ENCODE results near the gene TRAPPC2L.

The TRAPPC2L gene

GRCh38 chr16:88856828-88857727, at the start of gene TRAPPC2L, which contains the start of gene GALNS:
TSS of gene TRAPPC2L (plus strand) at chr16:88857127. CDS start at chr16:88857151, 24 bp downstream.
TSS of gene GALNS (minus strand) at chr16:88856947. CDS start at chr16:88856877, 70 bp downstream.
- DNase-seq (ENCODE audit: low spot score), result peak; percentile 96

DNA sequence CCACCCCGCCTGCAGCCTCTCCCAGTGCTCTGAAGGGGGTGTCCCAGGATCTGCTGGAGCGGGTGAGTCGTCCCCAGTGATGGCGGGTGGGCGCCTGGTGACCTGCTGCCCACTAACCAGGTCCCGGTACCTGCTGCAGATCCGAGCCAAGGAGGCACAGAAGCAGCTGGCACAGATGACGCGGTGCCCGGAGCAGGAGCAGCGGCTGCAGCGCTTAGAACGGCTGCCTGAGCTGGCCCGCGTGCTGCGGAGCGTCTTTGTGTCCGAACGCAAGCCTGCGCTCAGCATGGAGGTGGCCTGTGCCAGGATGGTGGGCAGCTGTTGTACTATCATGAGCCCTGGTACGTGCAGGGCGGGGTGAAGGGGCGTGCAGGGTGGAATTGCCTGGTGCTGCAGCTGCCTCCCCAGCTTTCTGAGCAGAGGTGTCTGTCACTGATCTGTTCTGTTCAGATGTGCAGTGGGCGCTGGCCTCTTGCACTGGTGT, 49.7 kb upstream of the TRAPPC2L start:
- no peak for DNase-seq (ENCODE audit: low spot score)

DNA sequence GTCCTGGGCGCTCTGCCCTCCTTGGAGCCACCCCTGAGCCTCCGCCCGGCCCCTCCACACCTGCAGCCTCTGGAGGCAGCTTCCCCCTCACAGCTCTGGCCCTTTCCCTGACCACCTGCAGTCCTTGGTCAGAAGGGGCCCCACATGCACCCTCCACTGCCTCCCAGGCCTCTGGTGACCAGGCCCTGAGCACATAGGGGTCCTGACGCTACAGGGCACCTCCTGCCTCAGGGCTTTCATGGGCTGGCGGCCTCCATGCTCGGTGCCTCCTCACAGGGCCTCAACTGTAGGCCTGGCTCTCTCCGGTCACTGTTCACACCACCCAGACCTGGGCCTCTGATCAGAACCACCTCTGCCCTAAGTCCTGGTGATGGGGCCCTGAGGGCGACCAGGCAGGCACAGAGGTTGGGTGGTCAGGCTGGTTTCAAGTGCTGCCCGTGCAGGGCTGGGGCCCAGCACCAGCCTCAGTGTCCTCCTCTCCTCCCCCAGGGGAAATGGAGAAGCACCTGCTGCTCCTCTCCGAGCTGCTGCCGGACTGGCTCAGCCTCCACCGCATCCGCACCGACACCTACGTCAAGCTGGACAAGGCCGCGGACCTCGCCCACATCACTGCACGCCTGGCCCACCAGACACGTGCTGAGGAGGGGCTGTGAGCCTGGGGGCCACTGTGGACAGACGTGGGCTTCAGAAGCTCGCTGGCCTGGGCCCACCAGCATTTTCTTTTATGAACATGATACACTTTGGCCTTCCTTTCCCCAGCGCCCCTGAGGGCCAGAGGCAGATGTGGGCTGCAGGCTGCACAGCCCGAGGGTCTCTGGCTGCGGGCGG, 49.1 kb upstream of the TRAPPC2L start:
- no peak for DNase-seq (ENCODE audit: low spot score)

DNA sequence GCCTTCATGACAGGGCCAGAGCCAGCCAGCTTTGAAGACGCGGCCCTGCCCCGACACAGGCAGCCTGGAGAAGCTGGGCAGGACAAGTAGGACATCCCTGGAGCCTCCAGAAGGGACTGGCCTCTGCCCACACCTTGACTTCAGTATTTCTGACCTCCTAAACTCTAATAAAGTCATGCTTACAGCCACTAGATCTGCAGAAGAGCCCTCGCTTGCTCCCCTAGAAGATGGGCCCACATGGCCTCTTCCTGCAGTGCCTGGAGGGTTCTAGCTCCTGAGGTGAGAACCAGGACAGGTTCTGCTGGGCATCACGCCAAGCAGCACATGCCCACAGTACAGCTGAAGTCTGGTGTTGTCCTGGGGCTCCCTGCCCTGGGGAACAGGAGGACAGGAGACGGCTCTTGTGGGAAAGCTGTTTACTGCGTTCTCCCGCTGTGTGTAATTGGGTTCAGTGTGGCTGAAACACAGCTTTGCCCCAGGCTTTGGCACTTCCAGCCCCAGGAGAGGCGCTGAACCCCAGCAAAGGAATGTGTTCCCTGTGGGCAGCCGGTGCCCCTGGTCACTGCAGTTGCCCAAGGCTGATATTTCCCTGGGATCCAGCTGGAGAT, 47.8 kb upstream of the TRAPPC2L start:
- no peak for DNase-seq (ENCODE audit: low spot score)

DNA sequence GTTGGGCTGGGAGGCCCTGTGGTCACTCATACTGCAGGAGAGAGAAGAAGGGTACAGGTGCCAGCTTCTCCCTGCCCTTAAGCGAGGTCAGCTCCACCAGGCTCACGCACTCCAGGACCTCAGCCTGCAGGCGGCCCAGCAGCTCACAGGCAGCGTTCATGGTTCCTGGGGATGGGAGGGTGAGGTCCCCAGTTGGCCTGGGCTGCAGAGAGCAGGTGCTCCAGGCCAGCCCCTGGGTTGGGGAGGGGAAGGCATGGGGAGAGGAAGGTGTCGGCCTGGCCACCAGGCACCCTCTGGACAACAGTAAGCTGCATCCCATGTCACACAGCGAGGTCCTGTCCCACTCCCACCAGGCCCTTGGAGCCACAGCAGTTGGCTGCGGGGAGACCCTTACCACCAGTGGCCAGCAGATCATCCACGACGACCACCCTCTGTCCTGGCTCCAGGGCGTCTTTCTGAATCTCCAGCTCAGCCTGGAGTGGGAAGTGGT, 47.2 kb upstream of the TRAPPC2L start:
- no peak for DNase-seq (ENCODE audit: low spot score)

DNA sequence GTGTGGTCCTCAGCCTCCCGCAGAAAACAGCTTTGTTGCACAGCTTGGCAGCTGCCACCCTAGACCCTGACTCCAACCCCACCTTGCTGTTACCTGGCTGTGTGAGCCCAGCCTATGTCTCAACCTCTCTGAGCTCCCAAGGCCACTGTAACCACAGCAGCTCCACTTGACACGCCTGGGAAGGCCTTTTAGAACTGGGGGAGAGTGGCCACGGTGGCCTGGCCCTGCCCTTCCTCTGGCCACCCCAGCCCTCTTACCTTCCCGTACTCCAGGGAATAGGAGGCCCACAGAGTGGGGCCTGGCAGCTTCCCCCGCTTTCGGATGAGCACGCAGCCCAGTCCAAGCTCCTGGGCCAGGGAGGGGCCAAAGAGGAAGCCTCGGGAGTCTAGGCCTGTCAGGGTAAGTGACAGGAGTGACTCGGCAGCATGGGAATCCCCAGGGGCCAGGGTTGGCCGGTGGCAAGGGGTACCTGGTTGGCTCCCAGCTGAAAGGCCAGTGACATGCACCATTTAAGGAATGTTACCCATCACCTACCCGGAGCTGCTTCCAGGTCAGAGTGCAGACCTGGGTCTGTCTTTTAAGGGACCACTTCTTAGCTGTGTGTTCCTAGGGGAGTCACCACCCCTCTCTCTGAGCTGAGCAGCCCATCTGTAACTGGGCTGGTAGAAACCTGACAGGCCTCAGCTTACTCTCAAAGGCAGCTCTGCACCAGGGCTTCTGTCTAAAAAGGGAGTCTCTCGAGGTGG, 46.6 kb upstream of the TRAPPC2L start:
- no peak for DNase-seq (ENCODE audit: low spot score)

DNA sequence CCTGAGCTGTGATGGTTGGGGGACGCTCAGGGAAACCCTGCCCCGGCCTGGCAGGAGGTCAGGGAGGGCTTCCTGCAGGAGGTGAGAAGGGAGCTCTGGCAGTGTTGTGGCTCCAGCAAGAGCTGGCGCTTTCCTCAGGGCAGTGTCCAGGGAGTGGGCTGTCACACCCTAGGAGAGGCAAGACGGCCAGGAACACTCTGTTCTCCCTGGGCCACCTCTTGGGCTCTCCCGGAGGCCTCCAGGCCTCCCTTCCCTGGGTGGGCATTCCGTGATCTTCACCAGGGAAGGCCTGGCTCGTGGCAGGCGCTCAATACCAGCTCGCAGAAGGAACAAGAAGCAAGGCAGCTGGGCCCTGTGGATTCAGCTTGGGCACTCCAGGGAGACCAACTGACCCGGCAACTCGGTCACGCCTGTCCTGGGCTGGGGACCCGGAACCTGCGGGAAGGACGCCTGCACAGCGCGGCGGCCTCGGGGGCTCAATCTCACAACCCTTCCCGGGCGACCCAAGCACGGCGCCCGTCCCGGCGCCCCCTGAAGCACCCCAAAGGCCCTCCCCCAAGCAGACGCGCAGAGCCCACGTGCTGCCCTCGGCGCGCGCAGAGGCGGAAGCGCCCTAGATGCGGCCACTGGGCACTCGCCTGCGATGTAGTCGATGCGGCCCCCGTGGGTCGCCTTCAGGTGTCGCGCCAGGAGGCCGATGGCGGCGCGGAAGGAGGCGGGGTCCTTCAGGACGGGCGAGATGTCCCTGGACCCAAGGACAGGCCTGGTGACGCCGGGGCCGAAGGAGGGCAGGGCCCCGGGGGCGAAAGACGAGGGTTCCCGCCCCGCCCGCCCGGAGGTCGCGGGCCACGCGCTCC, 45.8 kb upstream of the TRAPPC2L start:
- DNase-seq (ENCODE audit: low spot score), result peak; percentile 83

- peak; percentile 88 for DNase-seq (ENCODE audit: low spot score)
Observed at GRCh38 chr16:88811769-88812512, 45.0 kb upstream of the TRAPPC2L start, which contains the start of gene APRT. TSS of gene APRT (minus strand) at chr16:88811928. CDS start at chr16:88811899, 29 bp downstream.

DNA sequence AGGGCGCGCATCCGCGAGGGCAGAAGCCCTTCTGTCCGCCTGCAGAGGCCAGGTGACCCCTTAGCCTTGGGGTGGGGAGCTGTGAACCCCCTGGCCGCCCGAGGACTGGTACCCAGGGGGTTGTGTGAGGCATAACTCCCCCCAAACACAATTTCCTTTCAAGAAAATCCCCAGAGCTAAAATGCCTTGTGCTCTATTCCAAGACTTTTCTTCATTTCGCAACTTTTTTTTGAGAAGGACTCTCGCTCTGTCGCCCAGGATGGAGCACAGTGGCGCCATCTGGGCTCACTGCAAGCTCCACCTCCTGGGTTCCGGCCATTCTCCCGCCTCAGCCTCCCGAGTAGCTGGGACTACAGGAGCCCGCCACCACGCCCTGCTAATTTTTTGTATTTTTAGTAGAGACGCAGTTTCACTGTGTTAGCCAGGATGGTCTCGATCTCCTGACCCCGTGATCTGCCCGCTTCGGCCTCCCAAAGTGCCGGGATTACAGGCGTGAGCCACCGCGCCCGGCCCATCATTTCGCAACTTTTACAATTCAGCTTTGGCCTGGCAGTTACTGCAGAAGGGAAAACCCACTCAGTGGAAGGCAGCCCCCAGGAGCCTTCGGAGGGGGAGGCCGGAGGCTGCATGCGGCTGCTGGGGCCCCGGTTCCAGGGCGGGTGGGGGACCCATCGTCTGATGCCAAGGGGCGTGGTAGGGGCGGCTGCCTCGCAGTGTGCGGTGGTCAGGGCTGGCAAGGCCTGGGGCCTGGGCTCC, 44.2 kb upstream of the TRAPPC2L start:
- DNase-seq (ENCODE audit: low spot score), result no peak

- no peak for DNase-seq (ENCODE audit: low spot score)
Observed at GRCh38 chr16:88813269-88814143, 43.4 kb upstream of the TRAPPC2L start.

GRCh38 chr16:88814144-88814502, 42.8 kb upstream of the TRAPPC2L start:
- DNase-seq (ENCODE audit: low spot score), result no peak

DNA sequence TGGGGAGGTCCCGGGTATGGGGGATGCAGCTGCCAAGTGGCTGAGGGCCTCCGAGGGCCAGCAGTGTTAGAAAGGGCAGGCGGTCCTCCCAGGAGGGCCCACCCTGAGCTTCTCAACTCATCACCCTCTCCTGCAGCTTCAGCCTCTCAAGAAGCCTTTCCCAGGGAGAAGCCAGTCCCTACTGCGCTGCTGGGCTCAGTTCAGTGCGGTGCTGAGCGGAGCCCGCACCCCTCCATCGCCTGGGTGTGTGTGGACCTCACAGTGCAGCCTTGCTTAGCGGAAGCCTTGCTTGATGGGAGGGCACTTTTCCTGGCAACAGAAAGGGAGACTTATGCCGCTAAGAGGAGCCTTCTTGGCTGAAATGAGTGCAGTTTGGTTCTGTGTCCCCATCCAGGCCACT, 41.7 kb upstream of the TRAPPC2L start:
- no peak for DNase-seq (ENCODE audit: low spot score)

- no peak for DNase-seq (ENCODE audit: low spot score)
Observed at GRCh38 chr16:88815901-88816589, 40.9 kb upstream of the TRAPPC2L start.

GRCh38 chr16:88816736-88817535, 40.0 kb upstream of the TRAPPC2L start:
- no peak for DNase-seq (ENCODE audit: low spot score)

- DNase-seq (ENCODE audit: low spot score), result no peak
Observed at GRCh38 chr16:88817785-88818574, 38.9 kb upstream of the TRAPPC2L start.

DNA sequence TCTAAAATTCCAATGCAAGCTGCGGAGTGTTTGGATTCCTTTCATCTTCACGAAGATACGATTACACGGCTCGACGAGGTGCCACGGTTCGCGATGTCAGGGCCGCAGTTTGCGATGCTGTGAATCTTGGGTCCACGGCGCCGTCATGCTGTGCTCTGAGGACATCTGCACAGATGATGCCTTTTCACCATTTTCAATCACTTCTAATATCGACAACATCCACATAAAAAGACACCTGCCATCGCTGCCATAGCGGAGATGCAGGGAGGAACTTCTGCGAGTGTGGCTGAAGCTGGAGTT, 38.4 kb upstream of the TRAPPC2L start:
- no peak for DNase-seq (ENCODE audit: low spot score)

All from globus pallidus (tissue), 1 donor.